ENCODE data around the gene POC1B.

Gene POC1B

DNA sequence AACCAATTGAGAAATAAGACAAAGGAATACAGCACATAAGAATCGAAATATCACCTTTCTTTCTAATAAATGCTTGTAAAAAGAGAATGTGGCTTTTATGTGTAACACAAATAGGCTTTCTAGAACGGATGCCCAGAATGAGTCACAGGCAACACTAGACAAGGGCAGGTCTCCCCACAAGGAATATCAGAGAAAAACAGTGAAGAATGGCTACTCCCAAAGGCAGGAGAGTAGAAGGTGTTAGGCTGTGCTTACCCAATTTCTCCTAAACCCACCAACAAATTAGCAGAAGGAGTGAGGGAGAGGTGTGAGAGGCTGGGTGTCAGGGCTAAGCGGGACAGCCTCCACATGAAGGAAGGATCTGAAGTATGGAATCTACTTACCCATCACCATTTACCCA lies 56.5 kb downstream of the POC1B start:
- in situ Hi-C loops (cut with MboI; ENCODE audit: low sequenced_read_pairs) = loop anchor here (25.0 kb wide), 1 partner anchor 432 kb away; no protein-coding TSS in a partner anchor

DNA sequence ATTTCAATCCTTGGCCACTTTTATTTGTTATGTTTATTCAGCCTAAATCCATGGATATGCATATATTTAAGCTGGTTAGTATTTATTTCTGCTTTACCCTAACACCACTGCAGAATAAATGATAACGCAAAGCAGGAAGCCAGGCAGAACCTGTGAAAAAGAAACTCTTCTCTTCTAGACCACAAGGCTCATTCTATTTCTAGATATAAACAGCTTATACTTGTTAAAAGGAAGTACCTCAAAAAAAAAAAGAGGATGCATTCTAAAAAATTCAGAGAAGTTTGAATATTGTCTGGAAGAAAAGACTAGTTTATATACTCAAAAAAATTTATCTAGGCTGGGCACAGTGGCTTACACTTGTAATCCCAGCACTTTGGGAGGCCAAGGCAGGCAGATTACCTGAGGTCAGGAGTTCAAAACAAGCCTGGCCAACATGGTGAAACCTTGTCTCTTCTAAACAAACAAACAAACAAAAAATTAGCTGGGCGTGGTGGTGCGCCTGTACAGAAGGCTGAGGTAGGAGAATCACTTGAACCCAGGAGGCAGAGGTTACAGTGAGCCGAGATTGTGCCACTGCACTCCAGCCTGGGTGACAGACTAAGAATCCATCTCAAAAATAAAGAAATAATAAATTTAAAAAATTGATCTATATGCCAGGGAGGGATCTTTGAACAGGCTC lies 57.1 kb downstream of the POC1B start:
- in situ Hi-C loops (cut with MboI; ENCODE audit: low sequenced_read_pairs) = loop anchor here (25.0 kb wide), 1 partner anchor 431 kb away; no protein-coding TSS in a partner anchor

DNA sequence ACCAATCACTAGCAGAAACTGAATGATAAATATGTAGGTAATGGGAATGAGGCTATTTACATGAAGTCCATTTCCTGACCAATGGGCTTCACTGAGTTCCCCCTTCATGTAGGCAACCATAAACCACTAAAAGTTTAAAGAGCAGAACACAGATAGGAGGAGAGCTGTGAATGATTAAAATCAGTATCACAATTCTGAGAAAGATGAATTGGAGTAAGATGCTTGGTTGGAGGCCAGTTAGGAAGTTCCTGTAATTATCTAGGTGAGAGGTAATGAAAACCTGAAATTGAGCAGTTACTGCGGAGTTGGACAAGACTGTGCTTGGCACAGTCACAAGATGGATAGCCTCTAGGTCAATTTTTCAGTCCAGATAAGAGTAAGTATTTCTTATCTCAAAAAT lies 57.8 kb downstream of the POC1B start:
- in situ Hi-C loops (cut with MboI; ENCODE audit: low sequenced_read_pairs) = loop anchor here (25.0 kb wide), 1 partner anchor 431 kb away; no protein-coding TSS in a partner anchor

DNA sequence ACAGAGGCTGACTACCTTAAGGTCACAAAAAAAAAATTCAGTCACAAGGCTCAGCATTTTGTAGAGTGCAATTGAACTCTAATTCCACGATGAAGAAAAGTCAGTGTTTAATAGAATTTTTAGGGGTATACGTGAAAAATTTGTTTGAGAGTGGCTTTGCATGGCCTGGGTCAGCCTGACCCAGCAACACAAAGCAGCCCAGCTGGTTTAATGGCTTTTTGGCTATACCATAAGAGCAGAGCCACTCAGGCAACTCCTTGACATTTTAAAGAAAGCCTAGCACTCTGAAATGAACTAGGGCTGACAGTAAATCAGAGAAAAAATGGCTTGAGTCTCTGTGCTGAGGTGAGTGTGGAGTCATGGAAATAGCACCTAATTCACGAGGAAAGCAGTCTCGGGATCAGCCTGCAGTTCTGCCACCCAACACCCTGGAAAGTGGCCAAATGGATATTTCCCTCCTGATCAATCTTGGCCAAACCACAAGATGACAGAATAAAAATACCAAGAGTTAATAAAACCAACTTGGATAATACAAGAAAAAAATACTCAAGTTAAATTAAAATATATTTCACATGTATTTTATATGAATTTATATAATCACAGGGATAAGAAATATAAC lies 60.8 kb downstream of the POC1B start:
- in situ Hi-C loops (cut with MboI; ENCODE audit: low sequenced_read_pairs) = loop anchor here (25.0 kb wide), 1 partner anchor 428 kb away; no protein-coding TSS in a partner anchor

DNA sequence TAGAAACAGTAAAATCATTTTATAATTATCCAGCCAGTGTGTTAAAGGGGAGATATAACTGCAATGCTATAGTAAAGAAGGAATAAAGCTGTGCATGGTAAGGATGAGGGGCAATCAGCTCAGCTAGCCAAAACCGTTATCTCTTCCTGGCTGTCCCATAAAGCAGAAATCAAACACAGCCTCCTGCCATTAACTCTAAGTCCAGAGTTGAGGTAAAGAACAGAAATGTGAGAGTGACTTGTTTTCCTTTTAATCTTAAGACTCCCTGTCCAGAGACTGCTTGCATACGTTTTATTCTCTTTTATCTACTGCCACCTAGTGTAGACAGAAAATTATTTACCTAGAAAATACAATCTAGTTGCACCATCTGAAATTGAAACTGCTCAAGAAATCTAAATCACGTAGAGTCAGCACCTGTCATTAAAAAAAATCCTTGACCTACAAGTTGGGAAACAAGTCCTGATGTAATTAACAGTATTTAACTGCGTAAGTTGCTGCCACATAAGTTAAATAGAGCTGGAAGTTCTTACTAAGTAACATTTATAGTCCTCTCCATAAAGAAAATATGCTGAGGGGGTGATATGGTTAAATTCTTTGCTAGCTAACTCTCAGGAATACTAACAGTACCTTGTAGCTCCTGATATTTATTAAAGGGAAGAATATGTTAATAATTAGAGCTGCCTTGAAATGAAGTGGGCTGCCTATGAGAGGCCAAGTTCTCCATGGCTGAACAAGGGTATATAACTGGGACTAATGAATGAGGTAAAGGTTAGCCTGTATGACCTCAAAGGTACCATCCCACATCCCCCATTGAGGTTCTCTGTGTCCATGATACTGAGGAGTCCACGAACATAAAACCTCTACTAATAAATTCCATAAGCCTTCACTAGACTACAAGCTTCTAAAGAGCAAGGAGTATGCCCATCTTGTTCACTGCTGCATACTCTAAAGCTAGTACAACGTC lies 63.9 kb downstream of the POC1B start:
- in situ Hi-C loops (cut with MboI; ENCODE audit: low sequenced_read_pairs) = loop anchor here (25.0 kb wide), 1 partner anchor 425 kb away; no protein-coding TSS in a partner anchor

DNA sequence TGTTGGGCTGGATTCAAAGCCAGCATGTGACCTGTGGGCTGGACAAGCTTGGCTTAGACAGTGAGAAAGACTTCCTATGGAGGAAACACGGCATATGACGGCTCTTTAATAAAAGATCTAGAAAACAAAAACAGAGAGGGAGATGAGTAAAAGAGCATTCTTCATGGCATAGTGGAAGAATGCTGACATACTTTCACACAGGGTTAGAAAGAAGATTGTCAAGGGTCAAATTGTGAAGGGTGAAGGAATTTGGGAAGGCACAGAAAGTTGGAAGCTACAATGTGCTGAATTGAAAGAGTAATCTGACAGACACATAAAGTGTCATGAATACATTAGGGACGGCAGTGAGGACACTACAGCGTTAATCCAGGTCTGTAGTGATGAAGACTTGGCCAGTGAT lies 64.7 kb downstream of the POC1B start:
- in situ Hi-C loops (cut with MboI; ENCODE audit: low sequenced_read_pairs) = loop anchor here (25.0 kb wide), 1 partner anchor 424 kb away; no protein-coding TSS in a partner anchor

DNA sequence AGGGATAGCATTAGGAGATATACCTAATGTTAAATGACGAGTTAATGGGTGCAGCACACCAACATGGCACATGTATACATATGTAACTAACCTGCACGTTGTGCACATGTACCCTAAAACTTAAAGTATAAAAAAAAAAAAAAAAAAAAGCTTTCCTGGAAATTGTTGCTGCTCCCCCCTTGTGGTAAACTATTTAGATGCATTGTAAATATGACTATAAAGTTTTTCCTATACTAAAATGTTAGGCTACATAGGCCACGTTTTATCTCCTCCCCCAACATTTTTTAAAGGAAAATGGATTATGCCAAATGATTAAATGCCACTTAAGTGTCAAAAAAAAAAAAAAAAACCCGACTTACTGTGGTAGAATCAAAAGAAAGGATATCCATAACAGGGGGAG lies 66.6 kb downstream of the POC1B start:
- in situ Hi-C loops (cut with MboI; ENCODE audit: low sequenced_read_pairs) = loop anchor here (25.0 kb wide), 1 partner anchor 422 kb away; no protein-coding TSS in a partner anchor

DNA sequence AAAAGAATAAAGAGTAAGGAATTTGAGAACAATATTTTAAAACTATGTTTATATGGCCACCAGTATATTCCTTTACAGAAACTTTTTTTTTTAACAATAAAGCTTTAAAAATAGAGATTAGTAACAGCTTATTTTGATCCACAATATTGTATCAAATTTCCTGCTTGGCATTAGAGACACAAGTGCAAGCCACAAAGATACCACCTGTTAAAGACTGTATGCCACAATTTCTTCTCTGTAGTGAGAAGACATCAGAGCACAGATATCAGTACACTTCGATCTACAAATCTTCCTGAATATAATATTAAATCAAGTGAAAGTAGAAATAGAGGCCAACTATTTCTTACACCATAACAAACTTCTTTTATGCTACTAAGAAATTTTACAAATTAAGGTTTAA lies 69.3 kb downstream of the POC1B start:
- in situ Hi-C loops (cut with MboI; ENCODE audit: low sequenced_read_pairs) = loop anchor here (25.0 kb wide), 1 partner anchor 419 kb away; no protein-coding TSS in a partner anchor

DNA sequence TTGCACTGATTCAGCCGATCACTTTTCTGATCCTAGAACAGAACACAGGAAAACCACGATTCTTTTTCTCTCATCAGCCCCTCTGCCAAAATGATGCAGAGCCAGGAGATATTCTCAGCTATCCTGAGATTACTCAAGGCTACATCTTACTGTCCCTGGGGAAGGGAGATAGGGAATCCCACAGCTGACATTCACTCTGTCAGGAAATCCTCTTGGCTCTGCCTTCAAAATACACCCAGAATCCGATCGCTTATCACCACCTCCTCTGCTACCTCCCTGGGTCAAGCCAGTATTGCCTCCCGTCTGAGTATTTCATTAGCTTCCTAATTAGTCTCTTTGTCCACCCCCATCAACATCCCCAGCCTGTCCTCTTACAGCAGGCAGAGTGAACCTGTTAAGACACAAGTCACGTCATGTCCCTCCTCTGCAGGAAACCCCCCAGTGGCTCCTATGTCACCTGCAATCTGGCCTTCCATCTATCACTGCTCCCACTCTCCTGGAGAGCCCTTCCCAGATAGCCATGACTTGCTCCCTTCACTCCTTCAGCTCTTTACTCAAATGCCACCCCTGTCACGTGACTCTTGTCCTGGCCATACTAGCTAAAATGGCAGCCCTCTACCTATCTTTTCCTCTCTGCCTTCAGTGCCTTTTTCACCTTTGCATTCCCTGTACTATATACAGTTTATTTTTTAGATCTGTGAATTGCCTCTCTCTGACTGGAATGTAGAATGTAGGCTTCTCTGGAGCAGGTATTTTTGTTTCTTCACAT lies 71.6 kb downstream of the POC1B start:
- in situ Hi-C loops (cut with MboI; ENCODE audit: low sequenced_read_pairs) = loop anchor here (25.0 kb wide), 1 partner anchor 417 kb away; no protein-coding TSS in a partner anchor

DNA sequence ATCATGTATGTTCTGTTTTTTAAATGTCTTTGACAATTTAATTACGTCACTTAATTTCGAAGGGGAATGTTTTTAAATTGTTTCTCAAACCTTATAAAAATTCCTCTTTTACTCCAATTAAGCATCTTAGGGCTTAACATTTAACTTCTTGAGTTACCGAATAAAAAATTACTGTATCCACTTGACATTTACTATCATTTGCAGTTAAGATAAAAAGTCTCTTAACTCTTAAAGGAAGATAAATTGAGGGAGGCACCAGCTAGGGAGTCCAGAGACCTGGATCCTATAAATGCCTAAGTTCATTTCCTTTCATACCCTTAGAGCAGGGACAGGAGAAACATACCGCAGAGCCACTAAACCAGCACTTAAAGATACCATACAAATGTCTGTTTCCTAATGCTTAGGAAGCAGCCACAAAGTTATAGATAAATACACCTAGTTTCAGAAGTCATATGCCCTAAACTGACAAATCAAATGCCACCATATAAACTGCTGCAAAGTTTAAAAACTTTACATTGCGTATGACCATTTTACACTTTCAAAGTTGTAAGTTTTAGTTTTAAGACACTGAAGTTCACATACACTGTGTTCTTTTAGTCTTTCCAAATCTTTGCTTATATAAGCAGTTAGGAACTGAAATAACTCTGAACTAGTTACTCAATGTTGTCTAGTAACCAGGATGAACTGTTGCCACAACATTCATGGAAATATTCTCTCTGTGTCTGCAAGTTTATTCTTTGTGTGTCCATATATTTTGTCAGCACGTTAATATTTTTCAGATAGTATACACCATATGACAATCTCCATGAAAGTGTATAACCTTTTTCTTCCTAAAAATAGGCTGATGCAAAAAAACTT lies 72.5 kb downstream of the POC1B start:
- in situ Hi-C loops (cut with MboI; ENCODE audit: low sequenced_read_pairs) = loop anchor here (25.0 kb wide), 1 partner anchor 416 kb away; no protein-coding TSS in a partner anchor

DNA sequence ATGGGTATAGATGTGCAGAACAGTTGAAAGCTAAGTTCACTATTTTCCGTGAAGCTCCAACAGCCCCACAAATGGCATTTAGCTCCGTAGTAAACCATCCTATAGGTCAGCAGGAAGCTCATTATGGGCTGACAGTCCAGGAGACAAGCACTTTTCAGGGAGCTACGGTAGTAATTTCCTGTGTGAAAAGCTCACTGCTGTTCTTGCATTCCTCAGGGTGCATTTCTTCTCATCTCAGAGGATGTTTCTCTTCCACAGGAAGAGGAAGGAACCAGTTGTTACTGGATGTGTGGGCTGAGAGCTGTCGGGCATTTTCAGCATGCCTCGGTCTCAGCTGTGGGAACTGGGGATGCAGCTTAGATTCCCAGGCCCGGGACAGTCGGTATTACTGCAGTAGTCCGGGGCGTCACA lies 74.0 kb downstream of the POC1B start:
- in situ Hi-C loops (cut with MboI; ENCODE audit: low sequenced_read_pairs) = loop anchor here (25.0 kb wide), 1 partner anchor 415 kb away; no protein-coding TSS in a partner anchor

DNA sequence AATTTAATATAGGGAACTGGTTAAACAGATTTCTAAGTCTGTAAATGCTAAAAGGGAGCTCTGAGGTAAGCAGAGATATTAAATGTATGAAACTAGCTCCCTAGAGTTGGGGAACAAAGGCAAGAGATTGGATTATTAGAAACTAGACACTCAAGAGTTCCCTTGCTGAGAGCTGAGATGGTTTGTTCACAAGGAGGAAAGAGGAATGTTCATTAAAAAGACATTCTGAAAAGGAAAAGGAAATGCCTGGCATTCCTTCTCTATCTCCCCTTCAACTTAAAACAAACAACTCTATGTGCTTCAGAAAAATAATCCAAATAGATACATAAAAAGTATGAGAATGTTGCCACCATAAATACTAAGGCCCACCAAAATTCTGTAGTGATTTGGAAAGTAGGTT lies 74.9 kb downstream of the POC1B start:
- in situ Hi-C loops (cut with MboI; ENCODE audit: low sequenced_read_pairs) = loop anchor here (25.0 kb wide), 1 partner anchor 414 kb away; no protein-coding TSS in a partner anchor

DNA sequence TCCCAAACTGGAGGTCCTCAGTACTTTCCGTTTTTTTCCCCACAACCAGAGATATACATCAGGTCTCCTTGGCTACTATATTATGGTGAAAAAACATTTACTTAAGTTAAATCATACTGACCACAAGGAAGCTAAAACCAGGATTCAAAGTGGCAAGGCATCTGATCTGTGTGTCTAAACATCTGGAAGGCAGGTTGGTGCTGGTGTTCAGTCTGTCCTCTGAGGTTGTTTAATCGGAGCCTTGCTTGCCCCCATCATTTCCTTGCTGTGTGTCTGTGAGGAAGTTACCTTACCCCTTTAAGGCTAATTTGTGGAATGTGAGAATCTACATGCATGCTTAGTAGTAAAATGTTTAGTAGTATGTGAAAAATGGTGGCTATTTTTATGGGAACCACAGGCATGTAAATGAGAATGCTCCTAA lies 76.9 kb downstream of the POC1B start:
- in situ Hi-C loops (cut with MboI; ENCODE audit: low sequenced_read_pairs) = no loop called here

DNA sequence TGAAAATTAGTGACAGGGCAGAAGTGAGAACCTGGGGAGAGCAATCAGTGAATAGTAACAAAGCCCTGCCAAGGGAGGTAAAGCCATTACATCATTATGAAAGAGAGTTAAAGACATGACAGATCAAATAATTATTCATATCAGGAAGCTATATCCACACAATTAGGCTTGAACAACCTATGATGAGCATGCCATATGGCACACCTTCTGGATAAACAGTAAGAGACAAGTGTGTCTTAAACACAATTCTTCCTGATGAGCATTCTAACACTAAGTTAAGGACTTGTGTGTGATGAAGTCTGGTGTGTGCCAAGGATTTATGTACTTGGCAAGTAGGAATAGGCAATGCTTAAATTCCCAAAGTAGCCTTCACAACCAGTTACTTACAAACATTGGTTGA lies 77.3 kb downstream of the POC1B start:
- in situ Hi-C loops (cut with MboI; ENCODE audit: low sequenced_read_pairs) = no loop called here

DNA sequence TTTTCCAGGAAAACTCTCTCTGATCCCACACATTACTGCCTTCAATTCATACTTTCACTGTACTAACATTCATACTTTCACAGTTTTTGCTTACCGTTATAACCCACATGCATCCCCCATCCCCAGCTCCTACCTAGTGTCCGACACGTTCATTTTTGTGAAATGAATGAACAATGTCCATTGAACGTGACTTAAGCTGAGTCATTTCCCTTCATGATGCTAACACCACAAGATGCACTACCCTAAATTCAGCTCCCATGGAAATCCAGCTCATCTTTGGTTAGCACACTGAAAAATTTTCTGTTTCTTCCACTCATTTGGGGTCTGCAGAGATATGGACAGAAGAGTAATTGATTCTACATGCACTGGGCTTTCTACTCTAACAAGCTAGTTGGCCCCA lies 85.9 kb downstream of the POC1B start:
- in situ Hi-C loops (cut with MboI; ENCODE audit: low sequenced_read_pairs) = no loop called here

DNA sequence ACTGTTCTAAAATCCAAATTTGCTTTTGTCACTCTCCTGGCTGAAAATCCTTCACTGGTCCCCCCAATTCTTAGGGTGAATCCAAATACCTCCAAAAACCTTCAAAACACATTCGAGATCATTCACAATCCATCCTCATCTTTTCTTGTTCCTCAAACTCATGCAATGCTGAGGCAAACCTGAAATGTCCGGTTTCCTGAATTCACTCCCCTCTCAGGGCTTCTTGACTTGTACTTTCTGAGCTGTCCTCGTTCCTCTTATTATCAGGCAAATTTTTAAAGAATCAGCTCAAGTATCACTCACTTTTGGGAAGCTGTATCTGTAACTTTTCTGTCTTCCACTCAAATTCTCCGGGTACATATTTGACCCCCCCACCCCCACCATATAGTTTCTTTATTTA lies 88.6 kb downstream of the POC1B start:
- in situ Hi-C loops (cut with MboI; ENCODE audit: low sequenced_read_pairs) = no loop called here

DNA sequence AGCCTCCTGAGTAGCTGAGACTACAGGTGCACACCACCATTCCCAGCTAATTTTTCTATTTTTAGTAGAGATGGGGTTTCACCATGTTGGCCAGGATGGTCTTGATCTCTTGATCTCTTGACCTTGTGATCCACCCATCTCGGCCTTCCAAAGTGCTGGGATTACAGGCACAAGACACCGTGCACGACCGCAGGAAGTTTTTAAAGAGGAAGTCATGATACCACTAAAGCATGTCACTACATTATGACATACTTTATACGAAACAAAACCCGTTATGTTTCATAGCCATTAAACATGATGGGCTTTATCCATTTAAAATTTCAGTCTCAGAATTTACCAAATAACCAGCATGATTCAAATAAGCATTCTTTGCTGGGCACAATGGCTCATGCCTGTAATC lies 89.8 kb downstream of the POC1B start:
- in situ Hi-C loops (cut with MboI; ENCODE audit: low sequenced_read_pairs) = no loop called here

DNA sequence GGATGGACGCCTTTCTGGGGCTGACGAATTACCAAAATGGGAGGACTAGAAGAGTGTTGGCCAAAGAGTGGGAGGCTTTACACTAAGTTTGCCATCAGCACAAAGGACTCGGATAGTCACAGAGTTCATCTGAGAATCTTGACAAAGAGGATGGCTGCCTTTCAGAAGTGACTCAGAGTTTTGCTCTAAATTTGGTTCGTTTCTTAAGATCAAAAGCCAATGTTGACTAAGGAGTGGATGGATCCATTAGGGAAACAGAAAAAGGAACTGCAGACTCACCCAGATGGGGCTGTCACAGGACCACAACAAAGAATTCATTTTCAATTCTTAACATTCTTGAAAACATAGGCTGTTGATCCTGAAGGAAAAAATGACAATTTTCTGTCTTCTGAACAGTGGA lies 92.2 kb downstream of the POC1B start:
- in situ Hi-C loops (cut with MboI; ENCODE audit: low sequenced_read_pairs) = no loop called here

DNA sequence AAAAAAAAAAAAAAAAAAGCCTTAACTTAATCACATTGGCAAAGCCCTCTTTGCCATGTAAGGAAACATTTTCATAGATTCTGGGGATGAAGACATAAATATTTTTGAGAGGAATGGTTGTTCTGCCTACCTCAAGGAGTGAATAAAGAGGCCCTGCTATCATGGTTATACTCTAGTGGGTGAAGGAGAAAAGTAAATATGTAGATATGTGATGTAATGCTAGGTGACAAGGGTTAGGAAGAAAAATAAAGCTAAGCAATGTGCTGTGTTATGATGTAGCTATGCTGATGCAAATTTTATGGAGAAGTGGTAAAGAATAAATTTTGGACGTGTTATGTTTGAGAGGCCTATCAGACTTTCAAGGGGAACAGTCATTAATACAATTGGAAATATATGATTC lies 93.5 kb downstream of the POC1B start:
- in situ Hi-C loops (cut with MboI; ENCODE audit: low sequenced_read_pairs) = no loop called here
